KMS-11 (cell line): ENCODE data around the gene ADGRD1.

Experiments used
- H2AFZ ChIP-seq: fragments of 200-600 bp; sonication (generic); 2 replicates; pipeline ENCODE4 v1.6.1; 2016; ENCODE audit warnings: antibody characterized with exemption, mixed run types, low read depth
- H3K27ac ChIP-seq: fragments of 200-600 bp; sonication (generic); 2 replicates; pipeline ENCODE4 v1.6.1; 2016; ENCODE audit warnings: mild to moderate bottlenecking, mixed run types
- H3K27me3 ChIP-seq: fragments of 200-600 bp; sonication (generic); 2 replicates; pipeline ENCODE4 v1.6.1; 2017; ENCODE audit warnings: mild to moderate bottlenecking, low read depth, mixed run types, moderate library complexity; ENCODE audit not compliant: insufficient read depth
- H3K36me3 ChIP-seq: fragments of 200-600 bp; sonication (generic); 2 replicates; pipeline ENCODE4 v1.6.1; 2017; ENCODE audit warnings: mild to moderate bottlenecking, mixed run types; ENCODE audit not compliant: insufficient read depth
- H3K4me1 ChIP-seq: fragments of 200-600 bp; sonication (generic); 2 replicates; pipeline ENCODE4 v1.6.1; 2016; ENCODE audit warnings: mild to moderate bottlenecking, low read depth, mixed run types; ENCODE audit not compliant: poor library complexity, severe bottlenecking
- H3K4me2 ChIP-seq: fragments of 200-600 bp; sonication (generic); 2 replicates; pipeline ENCODE4 v1.7.0; 2016; ENCODE audit warnings: mild to moderate bottlenecking, mixed run types
- H3K4me3 ChIP-seq: fragments of 200-600 bp; sonication (generic); IDR thresholded peaks from 2 replicates; pipeline ENCODE4 v1.6.1; 2017; ENCODE audit warnings: low read depth, low read length, mixed read lengths; ENCODE audit not compliant: insufficient read depth
- H3K79me2 ChIP-seq: fragments of 200-600 bp; sonication (generic); 2 replicates; pipeline ENCODE4 v1.6.1; 2016; ENCODE audit warnings: low read depth, mixed run types; ENCODE audit not compliant: insufficient read depth
- H3K9ac ChIP-seq: fragments of 200-600 bp; sonication (generic); 2 replicates; pipeline ENCODE4 v1.6.1; 2016; ENCODE audit warnings: mild to moderate bottlenecking, mixed run types
- H4K20me1 ChIP-seq: fragments of 200-600 bp; sonication (generic); 2 replicates; pipeline ENCODE4 v1.6.1; 2016; ENCODE audit warnings: mild to moderate bottlenecking, mixed run types; ENCODE audit not compliant: insufficient read depth
- TF ChIP-seq, protein P1 (sequence below): fragments of 200-600 bp; sonication (generic); conservative IDR thresholded peaks from 2 replicates; pipeline ENCODE4 v1.6.1; 2017; ENCODE audit warnings: low read depth, mild to moderate bottlenecking, antibody characterized with exemption, low read length, moderate library complexity, mixed read lengths

ADGRD1 gene

DNA sequence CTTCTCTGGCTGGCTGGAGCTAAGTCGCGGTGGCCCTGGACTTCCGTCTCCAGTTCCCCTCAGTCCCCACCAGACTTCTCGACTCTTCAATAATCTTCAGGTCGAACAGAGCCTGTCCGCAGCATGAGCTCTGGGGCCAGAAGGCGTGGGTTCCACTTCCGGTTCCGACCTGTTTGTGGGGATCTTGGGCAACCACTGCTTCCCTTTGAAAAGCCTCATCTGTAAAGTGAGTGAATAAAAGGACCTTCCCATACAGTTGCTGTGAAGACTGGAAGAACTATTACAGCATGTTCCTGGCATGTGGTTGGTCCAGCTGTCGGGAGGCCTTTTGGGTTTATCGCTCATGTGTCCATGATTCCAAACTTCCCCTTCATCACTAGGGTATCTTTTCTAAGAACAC lies 19.4 kb downstream of the ADGRD1 start:
- H3K27me3 ChIP-seq, result no peaks in the 10 kb centered on the region
- no peak overlapping the region for H3K4me2 ChIP-seq
- no peaks in the 10 kb centered on the region for H4K20me1 ChIP-seq

DNA sequence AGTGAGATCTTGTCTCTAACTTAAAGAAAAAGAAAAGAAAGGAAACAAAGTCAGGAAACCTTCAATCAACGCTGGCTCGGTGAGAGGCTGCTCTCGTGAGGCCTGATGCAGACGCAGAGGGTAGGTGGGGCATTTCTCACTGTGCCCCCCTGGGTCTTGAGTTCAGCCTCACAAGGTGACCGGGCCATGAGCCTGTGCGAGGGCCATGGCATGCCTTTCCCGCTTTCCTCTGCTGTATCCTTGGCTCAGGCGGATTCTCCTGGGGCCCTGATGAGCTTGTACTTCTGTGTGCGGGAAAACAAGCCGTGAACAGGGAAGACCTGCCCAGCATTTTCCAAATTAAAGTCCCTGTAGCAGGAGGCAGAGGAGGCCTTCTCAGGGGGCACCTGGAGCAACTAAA lies 20.2 kb downstream of the ADGRD1 start:
- Histone ChIP-seq H3K4me3 (no peak overlapping the region), H3K9ac (no peak overlapping the region), H3K79me2 (no peaks in the 10 kb centered on the region), H4K20me1 (no peaks in the 10 kb centered on the region), H3K27me3 (no peaks in the 10 kb centered on the region), H3K4me2 (no peak overlapping the region), H3K4me1 (no peaks in the 10 kb centered on the region), H3K27ac (no peak overlapping the region), H3K36me3 (no peaks in the 10 kb centered on the region), H2AFZ (no peak overlapping the region)
- TF ChIP-seq, protein P1, sequence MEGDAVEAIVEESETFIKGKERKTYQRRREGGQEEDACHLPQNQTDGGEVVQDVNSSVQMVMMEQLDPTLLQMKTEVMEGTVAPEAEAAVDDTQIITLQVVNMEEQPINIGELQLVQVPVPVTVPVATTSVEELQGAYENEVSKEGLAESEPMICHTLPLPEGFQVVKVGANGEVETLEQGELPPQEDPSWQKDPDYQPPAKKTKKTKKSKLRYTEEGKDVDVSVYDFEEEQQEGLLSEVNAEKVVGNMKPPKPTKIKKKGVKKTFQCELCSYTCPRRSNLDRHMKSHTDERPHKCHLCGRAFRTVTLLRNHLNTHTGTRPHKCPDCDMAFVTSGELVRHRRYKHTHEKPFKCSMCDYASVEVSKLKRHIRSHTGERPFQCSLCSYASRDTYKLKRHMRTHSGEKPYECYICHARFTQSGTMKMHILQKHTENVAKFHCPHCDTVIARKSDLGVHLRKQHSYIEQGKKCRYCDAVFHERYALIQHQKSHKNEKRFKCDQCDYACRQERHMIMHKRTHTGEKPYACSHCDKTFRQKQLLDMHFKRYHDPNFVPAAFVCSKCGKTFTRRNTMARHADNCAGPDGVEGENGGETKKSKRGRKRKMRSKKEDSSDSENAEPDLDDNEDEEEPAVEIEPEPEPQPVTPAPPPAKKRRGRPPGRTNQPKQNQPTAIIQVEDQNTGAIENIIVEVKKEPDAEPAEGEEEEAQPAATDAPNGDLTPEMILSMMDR, result no peak

More for the DNA sequence above, 19.4 kb downstream of the ADGRD1 start:
- Histone ChIP-seq H3K4me3 (no peak overlapping the region), H3K4me1 (no peaks in the 10 kb centered on the region), H3K9ac (no peak overlapping the region), H2AFZ (no peak overlapping the region), H3K79me2 (no peaks in the 10 kb centered on the region), H3K36me3 (no peaks in the 10 kb centered on the region), H3K27ac (no peak overlapping the region)
- TF ChIP-seq, protein P1, result no peak

DNA sequence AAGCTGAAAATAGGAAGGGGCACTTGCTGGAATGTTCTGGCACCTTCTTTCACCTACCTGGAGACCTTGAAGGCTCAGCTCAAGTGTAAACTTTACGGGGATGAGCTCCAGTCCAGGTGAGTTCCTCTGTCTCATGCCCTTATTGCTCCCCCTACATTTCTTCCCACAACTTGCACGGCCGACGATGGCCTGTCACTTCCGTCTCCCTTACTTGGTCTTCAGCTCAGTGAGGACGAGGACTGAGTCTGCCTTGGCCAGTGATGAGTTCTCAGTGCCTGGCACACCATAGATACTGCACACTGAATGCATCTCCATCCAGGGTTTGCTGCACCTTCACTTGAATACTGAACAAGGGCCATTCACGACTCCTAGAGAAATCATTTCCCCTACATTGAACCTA lies 21.4 kb downstream of the ADGRD1 start:
- H3K4me3 ChIP-seq, result no peak overlapping the region
- H3K79me2 ChIP-seq, result no peaks in the 10 kb centered on the region
- H4K20me1 ChIP-seq, result no peaks in the 10 kb centered on the region
- no peaks in the 10 kb centered on the region for H3K36me3 ChIP-seq
- TF ChIP-seq, protein P1, result no peak
- H2AFZ ChIP-seq, result no peak overlapping the region
- no peak overlapping the region for H3K27ac ChIP-seq
- no peak overlapping the region for H3K4me2 ChIP-seq
- H3K9ac ChIP-seq, result no peak overlapping the region
- H3K27me3 ChIP-seq, result no peaks in the 10 kb centered on the region
- H3K4me1 ChIP-seq, result no peaks in the 10 kb centered on the region

DNA sequence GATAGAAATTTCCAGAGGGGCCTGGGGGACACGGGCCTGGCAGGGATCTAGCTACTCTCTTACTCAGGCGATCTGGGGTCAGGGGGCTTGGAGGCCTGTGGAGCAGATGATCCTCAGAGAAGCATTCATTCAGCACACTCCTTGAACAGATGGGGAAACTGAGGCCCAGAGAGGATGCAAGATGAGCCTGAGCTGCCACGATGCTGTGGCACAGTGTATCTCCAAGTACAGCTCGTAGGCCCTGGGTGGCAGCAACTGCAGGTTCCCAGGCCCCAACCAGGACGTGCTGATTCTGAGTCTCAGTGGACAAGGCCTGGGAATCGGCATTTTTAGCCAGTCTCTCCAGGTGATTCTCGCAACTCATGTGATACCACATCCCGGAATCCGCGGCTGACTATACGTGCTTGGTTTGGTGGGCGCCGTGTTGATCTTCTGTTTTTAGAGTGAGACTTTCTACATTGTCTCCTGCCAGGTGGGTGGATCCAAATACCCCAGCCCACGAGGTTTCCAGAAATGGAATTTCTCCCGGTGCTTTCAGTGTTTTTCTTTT lies 22.5 kb downstream of the ADGRD1 start:
- Histone ChIP-seq H3K4me1 (no peaks in the 10 kb centered on the region), H4K20me1 (no peaks in the 10 kb centered on the region), H3K79me2 (no peaks in the 10 kb centered on the region), H3K9ac (no peak overlapping the region), H2AFZ (no peak overlapping the region), H3K27me3 (no peaks in the 10 kb centered on the region), H3K4me2 (no peak overlapping the region), H3K27ac (no peak overlapping the region), H3K36me3 (no peaks in the 10 kb centered on the region), H3K4me3 (no peak overlapping the region)
- TF ChIP-seq, protein P1, result no peak
